H9 (cell line): ENCODE results near the gene TFR2. TPM values are rescaled to one million over a fixed set of nuclear protein-coding genes. Genes with fewer than 3 reads are reported as not detected.

ENCODE experiments used
- DNase-seq: peaks from one replicate; pipeline ENCODE4 v3.0.0-alpha.2; 2017
- H2AFZ ChIP-seq: one replicate; pipeline ENCODE4 v1.6.1; 2013; ENCODE audit warnings: mild to moderate bottlenecking, low read length, control low read depth, moderate library complexity
- H2AK5ac ChIP-seq: 2 replicates; pipeline ENCODE4 v1.6.1; 2013; ENCODE audit warnings: low read length, control low read depth, mixed read lengths; ENCODE audit not compliant: insufficient read length
- H2BK120ac ChIP-seq: one replicate; pipeline ENCODE4 v1.6.1; 2013; ENCODE audit warnings: low read depth, mild to moderate bottlenecking, low read length, control low read depth, inconsistent platforms; ENCODE audit not compliant: poor library complexity, severe bottlenecking
- H2BK12ac ChIP-seq: 2 replicates; pipeline ENCODE4 v1.6.1; 2013; ENCODE audit warnings: low read length, control low read depth, mixed read lengths, low read depth; ENCODE audit not compliant: insufficient read length
- H2BK15ac ChIP-seq: 2 replicates; pipeline ENCODE4 v1.6.1; 2013; ENCODE audit warnings: low read depth, low read length, control low read depth
- H2BK20ac ChIP-seq: one replicate; pipeline ENCODE4 v1.6.1; 2013; ENCODE audit warnings: low read depth, mild to moderate bottlenecking, low read length, control low read depth, inconsistent platforms; ENCODE audit not compliant: poor library complexity, severe bottlenecking
- H2BK5ac ChIP-seq: 2 replicates; pipeline ENCODE4 v1.6.1; 2013; ENCODE audit warnings: low read length, control low read depth, mixed read lengths; ENCODE audit not compliant: insufficient read length
- H3K14ac ChIP-seq: 2 replicates; pipeline ENCODE4 v1.6.1; 2013; ENCODE audit warnings: low read length, control low read depth; ENCODE audit not compliant: insufficient read depth
- H3K18ac ChIP-seq: 2 replicates; pipeline ENCODE4 v1.6.1; 2013; ENCODE audit warnings: low read depth, mild to moderate bottlenecking, mixed read lengths, low read length, control low read depth; ENCODE audit not compliant: insufficient read length
- H3K23ac ChIP-seq: 2 replicates; pipeline ENCODE4 v1.6.1; 2013; ENCODE audit warnings: low read length, control low read depth, mixed read lengths, low read depth; ENCODE audit not compliant: insufficient read length
- H3K23me2 ChIP-seq: 2 replicates; pipeline ENCODE4 v1.6.1; 2013; ENCODE audit warnings: low read depth, mild to moderate bottlenecking, mixed read lengths, low read length, control low read depth; ENCODE audit not compliant: insufficient read length, poor library complexity, severe bottlenecking
- H3K27ac ChIP-seq: 2 replicates; pipeline ENCODE4 v1.5.1; 2013; ENCODE audit warnings: low read length, control low read depth, mixed read lengths, low read depth; ENCODE audit not compliant: insufficient read length
- H3K27me3 ChIP-seq: 2 replicates; pipeline ENCODE4 v1.6.1; 2013; ENCODE audit warnings: low read length, control low read depth, inconsistent platforms; ENCODE audit not compliant: insufficient read depth
- H3K4ac ChIP-seq: 2 replicates; pipeline ENCODE4 v1.6.1; 2013; ENCODE audit warnings: low read depth, mild to moderate bottlenecking, control low read depth, inconsistent platforms, low read length, moderate library complexity
- H3K4me1 ChIP-seq: 2 replicates; pipeline ENCODE4 v1.6.1; 2013; ENCODE audit warnings: low read length, control low read depth, inconsistent platforms; ENCODE audit not compliant: insufficient read depth
- H3K4me2 ChIP-seq: 2 replicates; pipeline ENCODE4 v1.6.1; 2013; ENCODE audit warnings: low read length, control low read depth, mixed read lengths; ENCODE audit not compliant: insufficient read length, insufficient read depth
- H3K56ac ChIP-seq: 2 replicates; pipeline ENCODE4 v1.6.1; 2013; ENCODE audit warnings: low read depth, mild to moderate bottlenecking, mixed read lengths, low read length, control low read depth; ENCODE audit not compliant: insufficient read length
- H3K79me1 ChIP-seq: 2 replicates; pipeline ENCODE4 v1.6.1; 2013; ENCODE audit warnings: low read depth, mild to moderate bottlenecking, moderate library complexity, low read length, control low read depth, inconsistent platforms; ENCODE audit not compliant: insufficient read depth, poor library complexity, severe bottlenecking
- H3K79me2 ChIP-seq: 2 replicates; pipeline ENCODE4 v1.6.1; 2013; ENCODE audit warnings: low read length, control low read depth, inconsistent platforms; ENCODE audit not compliant: insufficient read depth
- H3K9ac ChIP-seq: 2 replicates; pipeline ENCODE4 v1.6.1; 2013; ENCODE audit warnings: low read length, control low read depth, mixed read lengths; ENCODE audit not compliant: insufficient read length; ENCODE audit errors: extremely low read depth
- H3K9me3 ChIP-seq: one replicate; pipeline ENCODE4 v1.6.1; 2013; ENCODE audit warnings: low read depth, low read length, inconsistent platforms; ENCODE audit not compliant: control insufficient read depth
- H3T11ph ChIP-seq: one replicate; pipeline ENCODE4 v1.6.1; 2013; ENCODE audit warnings: mild to moderate bottlenecking, low read length, control low read depth, inconsistent platforms
- H4K20me1 ChIP-seq: one replicate; pipeline ENCODE4 v1.6.1; 2013; ENCODE audit not compliant: control insufficient read depth, insufficient read length, insufficient read depth
- H4K5ac ChIP-seq: 2 replicates; pipeline ENCODE4 v1.6.1; 2013; ENCODE audit warnings: low read depth, mild to moderate bottlenecking, mixed read lengths, low read length, control low read depth; ENCODE audit not compliant: insufficient read length
- H4K8ac ChIP-seq: replicated peaks from 2 replicates; pipeline ENCODE4 v1.6.1; 2013; ENCODE audit warnings: low read length, control low read depth, mixed read lengths, low read depth; ENCODE audit not compliant: insufficient read length
- H4K91ac ChIP-seq: 2 replicates; pipeline ENCODE4 v1.6.1; 2013; ENCODE audit warnings: low read depth, mild to moderate bottlenecking, moderate library complexity, mixed read lengths, low read length, control low read depth; ENCODE audit not compliant: insufficient read length
- H3K27ac Mint-ChIP-seq, 3 experiments: 2 replicates in 2 of 3; 3 replicates in 1 of 3; pipeline ENCODE4 v1.8.0; 2020 to 2021; ENCODE audit warnings: mixed read lengths in 3 of 3, mild to moderate bottlenecking in 1 of 3, moderate library complexity in 1 of 3
- H3K27me3 Mint-ChIP-seq: 2 replicates; pipeline ENCODE4 v1.8.0; 2021; ENCODE audit warnings: low read depth, mild to moderate bottlenecking, moderate library complexity, mixed read lengths
- H3K36me3 Mint-ChIP-seq, 3 experiments: 2 replicates in 2 of 3; 3 replicates in 1 of 3; pipeline ENCODE4 v1.8.0; 2020 to 2021; ENCODE audit warnings: low read depth in 3 of 3, mixed read lengths in 3 of 3; ENCODE audit not compliant: insufficient read depth in 1 of 3
- H3K4me1 Mint-ChIP-seq, 2 experiments: 2 replicates each; pipeline ENCODE4 v1.8.0; 2020; ENCODE audit warnings: mixed read lengths in 2 of 2
- H3K4me3 Mint-ChIP-seq, 2 experiments: 2 replicates in 1 of 2; 3 replicates in 1 of 2; pipeline ENCODE4 v1.8.0; 2020 to 2021; ENCODE audit warnings: mild to moderate bottlenecking in 2 of 2, mixed read lengths in 2 of 2, moderate library complexity in 1 of 2
- H3K9me3 Mint-ChIP-seq, 2 experiments: 2 replicates in 1 of 2; 3 replicates in 1 of 2; pipeline ENCODE4 v1.8.0; 2020; ENCODE audit warnings: mild to moderate bottlenecking in 2 of 2, mixed read lengths in 2 of 2, moderate library complexity in 1 of 2
- CTCF ChIP-seq: fragments of 200-600 bp; sonication (generic); conservative IDR thresholded peaks from 3 replicates; pipeline ENCODE4 v1.8.0; 2021; ENCODE audit warnings: antibody characterized with exemption, mild to moderate bottlenecking
- WGBS: extraction: QIAGEN DNeasy Blood & Tissue Kit; methylation state at CpG from one replicate; pipeline ENCODE4 v1.1.7; 2013; ENCODE audit warnings: missing lambda C conversion rate, low lambda C conversion rate, mixed read lengths; ENCODE audit not compliant: insufficient read length; ENCODE audit errors: extremely low coverage; 5-methylcytosine and 5-hydroxymethylcytosine counted together
- total RNA-seq: library from RNA; stranded (reverse); gene quantifications from 2 replicates; pipeline ENCODE4 v1.2.1, GENCODE V29; 2021

Gene TFR2
- total RNA-seq, 1 experiment from 2014 or later: 2.3 TPM

- peaks cover 0 to 27% (median 13%) of the 10 kb centered on the region in 3 experiments; a peak in 5 of 7 replicates for H3K36me3 Mint-ChIP-seq
- Histone ChIP-seq H3K9ac (peak overlapping the region; percentile 53), H3T11ph (no peak overlapping the region), H4K5ac (no peak overlapping the region), H3K9me3 (no peaks in the 10 kb centered on the region), H4K20me1 (no peaks in the 10 kb centered on the region), H2AFZ (no peak overlapping the region), H3K56ac (no peak overlapping the region), H3K18ac (peak overlapping the region; percentile 13), H3K23ac (no peak overlapping the region), H3K79me1 (no peaks in the 10 kb centered on the region), H3K4ac (no peak overlapping the region), H2BK120ac (no peak overlapping the region), H4K8ac (no peak overlapping the region), H3K27ac (no peak overlapping the region), H2BK12ac (no peak overlapping the region), H3K4me2 (peak overlapping the region; percentile 93), H2BK20ac (no peak overlapping the region), H2AK5ac (no peak overlapping the region), H3K14ac (no peak overlapping the region; the same call in 1 of the 2 replicates), H3K79me2 (no peaks in the 10 kb centered on the region), H4K91ac (no peak overlapping the region), H2BK5ac (no peak overlapping the region), H3K23me2 (peaks cover 35% of the 10 kb centered on the region), H3K27me3 (no peaks in the 10 kb centered on the region), H2BK15ac (no peak overlapping the region), H3K4me1 (peaks cover 4% of the 10 kb centered on the region; the same call in 1 of the 2 replicates)
- DNase-seq: peak; percentile 91
- H3K4me3 Mint-ChIP-seq: peak overlapping the region; percentile 73 to 89
- peaks cover 30 to 50% of the 10 kb centered on the region in 2 experiments for H3K4me1 Mint-ChIP-seq
- H3K9me3 Mint-ChIP-seq: no peaks in the 10 kb centered on the region
- H3K27me3 Mint-ChIP-seq: peaks cover 25% of the 10 kb centered on the region
- peak; percentile 61 for TF ChIP-seq CTCF
- H3K27ac Mint-ChIP-seq: peak overlapping the region; percentile 84 to 95 (median 92); a peak in 5 of 7 replicates
- no CpG with 5 or more reads among the region's 70 CpGs for WGBS
Observed at GRCh38 chr7:100604028-100604975, 37.0 kb downstream of the TFR2 start.
